GM19468 (cell line): ENCODE measurements around the gene MIPOL1.
"Not testable (repeated sequence)": the region's sequence is repeated elsewhere in the genome, so short reads cannot be mapped to it uniquely, and the experiment has no call there.

Source experiments
- ATAC-seq: cut with Tn5 transposase; IDR thresholded peaks from one replicate; pipeline ENCODE4 v1.9.1; 2021; ENCODE audit warnings: mild to moderate bottlenecking, moderate library complexity, moderate number of reproducible peaks; ENCODE audit not compliant: unreplicated experiment; ENCODE audit errors: extremely low read depth

The MIPOL1 gene

DNA sequence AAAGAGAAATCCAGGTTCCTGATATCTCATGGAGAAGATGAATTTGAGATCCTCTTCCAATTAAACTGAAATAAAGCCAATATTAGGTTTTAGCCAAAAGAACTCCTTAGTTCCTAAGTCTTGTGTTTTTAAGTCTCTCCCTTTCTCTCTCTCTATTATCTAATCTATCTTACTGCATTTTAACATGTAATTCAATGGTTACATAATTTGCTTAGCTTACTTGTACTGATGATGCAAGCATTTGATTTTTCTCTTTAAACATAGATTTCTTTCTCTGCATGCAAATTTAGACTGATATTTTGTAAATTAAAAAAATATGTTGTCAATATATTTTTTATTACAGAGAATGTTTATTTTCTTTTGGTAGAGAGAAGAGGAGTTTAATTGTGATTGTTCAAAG is 78.2 kb downstream of the MIPOL1 start:
- no peak for ATAC-seq

DNA sequence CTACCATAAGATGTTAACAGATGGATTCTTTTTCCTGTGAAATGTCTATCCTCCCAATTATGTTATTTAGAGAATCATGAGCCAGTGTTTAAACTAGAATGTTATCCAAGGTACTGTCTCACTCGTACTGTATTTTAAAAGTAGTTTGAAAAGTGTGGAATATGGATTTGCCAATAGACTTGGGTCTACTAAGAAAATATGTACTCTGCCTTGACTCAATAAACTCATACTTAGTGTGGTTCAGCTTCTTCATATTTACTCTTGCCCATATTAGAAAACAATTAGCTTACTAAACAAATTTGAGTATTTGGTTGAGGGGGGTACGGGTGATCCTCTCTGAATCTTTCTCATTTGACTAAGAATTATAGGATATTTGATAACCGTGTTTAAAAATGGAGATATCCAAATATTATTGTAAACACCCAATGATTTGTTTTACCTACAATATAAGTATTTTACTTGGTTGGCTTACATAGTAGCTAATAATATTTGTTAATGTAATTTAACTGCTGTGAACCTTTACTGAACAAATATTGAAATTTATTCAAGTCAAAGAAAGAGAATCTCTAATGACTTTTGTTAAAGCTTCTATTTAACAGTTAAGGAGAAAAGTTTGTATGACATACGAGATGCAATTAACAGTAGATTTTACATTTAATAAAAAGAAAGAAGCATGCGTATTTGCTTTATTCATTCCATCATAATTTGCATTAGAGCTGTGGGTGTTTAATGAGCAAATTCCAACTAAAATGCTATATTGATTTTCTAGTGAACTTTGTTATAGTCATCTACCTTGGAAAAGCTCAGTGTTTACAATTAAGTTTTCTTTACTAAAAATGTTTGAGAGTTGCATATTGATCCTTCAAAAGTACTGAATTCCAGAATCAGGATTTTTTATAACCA is 81.2 kb downstream of the MIPOL1 start:
- no peak for ATAC-seq

DNA sequence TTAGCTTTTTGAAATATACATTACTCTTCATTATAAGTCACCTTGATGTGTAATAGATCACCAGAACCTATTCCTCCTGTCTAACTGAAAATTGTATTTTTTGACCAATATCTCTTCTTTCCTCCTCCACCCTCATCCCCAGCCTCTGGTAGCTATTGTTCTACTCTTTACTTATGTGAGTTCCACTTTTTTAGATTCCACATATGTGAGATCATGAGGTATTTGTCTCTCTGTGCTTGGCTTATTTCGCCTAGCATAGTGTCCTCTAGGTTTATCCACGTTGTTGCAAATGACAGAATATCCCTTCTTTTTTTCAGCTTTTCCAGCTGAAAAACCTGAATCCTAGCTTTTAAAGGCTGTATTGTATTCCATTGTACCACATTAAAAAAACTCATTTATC is 82.1 kb downstream of the MIPOL1 start:
- ATAC-seq, result no peak

DNA sequence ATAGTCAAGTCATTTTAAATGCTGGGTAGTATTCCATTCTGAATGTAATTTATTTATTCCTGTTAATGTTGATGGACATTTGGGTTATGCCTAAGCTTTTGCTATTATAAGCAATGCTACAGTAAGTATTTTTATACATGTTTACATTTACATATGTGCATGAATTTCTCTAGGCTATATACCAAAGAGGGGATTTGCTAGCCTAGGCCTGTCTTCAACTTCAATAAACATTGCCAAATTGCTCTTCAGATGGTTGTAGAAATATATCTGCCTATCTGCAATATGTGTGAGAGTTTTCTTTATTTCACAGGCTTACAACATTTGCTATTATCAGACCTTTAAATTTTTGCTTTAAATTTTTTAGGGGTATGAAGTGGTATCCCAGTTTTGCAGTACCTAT is 87.0 kb downstream of the MIPOL1 start:
- no peak for ATAC-seq

DNA sequence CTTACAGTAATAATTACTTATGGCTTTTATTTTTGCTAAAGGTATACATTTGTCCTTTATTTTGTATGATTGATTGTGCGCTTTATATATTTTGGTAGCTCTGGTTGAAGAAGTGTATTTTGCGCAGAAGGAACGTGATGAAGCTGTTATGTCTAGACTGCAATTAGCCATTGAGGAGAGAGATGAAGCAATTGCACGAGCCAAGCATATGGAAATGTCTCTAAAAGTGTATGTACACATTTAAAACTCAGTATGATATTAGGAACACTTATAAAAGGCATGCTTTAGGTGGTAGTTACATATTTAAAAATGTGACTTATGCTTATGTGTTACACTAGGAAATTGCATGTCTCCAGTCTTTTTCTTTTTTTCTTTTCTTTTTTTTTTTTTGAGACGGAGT is 87.5 kb downstream of the MIPOL1 start:
- no peak for ATAC-seq

DNA sequence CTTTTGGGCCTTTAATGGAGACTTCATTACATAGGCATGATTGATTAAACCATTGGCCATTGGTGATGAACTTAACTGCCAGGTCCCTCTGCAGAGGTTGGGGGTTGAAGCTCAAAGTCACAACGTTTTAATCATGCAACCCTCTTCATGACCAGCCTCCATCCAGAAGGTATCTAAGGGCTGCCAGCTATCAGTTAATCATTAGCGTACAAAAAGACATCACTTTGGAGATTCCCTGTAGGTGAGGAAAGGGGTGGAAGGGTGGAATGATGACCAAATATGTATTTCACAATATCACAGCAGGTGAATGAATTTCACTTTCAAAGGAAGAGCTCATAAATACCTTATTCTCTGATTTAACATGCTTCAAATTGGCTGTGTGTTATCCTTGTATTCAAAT is 92.0 kb downstream of the MIPOL1 start:
- no peak for ATAC-seq

DNA sequence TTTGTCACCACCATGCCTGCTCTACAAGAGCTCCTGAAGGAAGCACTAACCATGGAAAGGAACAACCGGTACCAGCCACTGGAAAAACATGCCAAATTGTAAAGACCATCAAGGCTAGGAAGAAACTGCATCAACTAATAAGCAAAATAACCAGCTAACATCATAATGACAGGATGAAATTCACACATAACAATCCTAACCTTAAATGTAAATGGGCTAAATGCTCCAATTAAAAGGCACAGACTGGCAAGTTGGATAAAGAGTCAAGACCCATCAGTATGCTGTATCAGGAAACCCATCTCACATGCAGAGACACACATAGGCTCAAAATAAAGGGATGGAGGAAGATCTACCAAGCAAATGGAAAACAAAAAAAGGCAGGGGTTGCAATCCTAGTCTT is 97.5 kb downstream of the MIPOL1 start:
- not testable (repeated sequence) for ATAC-seq

DNA sequence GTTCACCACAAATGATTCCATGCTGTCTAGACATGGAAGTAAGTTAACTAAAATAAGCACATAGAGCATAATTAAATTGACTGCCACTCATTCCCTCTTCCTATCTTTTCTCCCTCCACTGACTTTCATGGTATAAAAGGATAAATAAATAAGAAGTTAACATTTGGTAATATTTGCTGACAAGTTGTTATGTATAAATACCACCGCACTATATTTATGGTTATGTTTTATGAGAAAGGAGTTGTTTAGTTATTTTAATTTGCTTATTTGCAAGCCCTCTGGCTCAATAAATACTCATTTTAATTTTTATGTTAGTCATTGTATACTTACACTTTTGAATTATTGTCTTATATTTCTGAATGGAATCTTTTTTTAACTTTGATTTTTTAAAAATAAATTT is 113.5 kb downstream of the MIPOL1 start:
- no peak for ATAC-seq

DNA sequence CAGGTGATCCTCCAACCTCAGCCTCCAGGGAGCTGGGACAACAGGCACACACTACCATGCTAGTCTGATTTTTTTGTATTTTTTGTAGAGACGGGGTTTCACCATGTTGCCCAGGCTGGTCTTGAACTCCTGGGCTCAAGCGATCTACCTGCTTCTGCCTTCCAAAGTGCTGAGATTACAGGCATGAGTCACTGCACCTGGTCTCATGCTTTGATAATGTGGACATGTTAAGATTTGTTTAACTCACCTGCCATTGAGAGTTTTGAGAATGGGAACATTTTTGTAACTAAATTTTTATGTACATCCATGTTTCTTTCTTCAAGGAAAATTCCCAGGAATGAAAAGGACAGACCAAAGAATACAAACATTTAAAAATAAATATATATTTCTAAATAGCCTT is 121.2 kb downstream of the MIPOL1 start:
- no peak for ATAC-seq

DNA sequence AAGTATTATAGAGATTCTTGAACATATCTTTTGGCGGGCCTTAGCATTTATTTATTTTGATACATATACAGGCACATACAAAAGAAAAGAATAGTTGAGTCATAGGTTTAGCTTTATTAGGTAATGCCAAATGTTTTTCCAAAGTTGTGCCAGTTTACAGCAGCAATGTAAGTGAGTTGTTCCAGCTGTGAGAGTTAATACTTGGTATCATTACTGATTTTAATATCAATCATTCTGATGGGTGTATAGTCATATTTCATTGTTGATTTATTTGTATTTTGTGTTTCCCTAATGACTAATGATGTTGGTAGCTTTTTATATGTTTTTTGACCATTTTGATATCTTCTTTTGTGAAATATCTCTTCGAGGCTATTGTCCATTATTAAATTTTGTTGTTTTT is 122.4 kb downstream of the MIPOL1 start:
- no peak for ATAC-seq

DNA sequence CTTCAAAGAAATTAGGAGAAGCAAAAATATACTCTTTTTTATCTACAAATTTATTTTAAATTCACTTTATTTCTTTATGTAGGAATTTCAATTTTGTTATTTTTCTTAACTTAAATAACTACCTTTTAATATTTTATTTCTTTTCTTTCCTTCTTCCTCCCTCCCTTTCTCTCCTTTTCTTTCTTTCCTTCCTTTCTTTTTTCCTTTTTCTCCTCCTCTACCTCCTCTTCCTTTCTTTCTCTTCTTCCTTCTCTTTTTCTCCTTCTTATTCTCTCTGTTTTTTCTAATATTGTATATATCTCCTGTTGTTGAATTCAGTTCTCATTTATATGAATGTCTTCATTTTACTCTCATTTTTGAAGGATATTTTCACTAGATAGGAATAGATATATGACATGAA is 127.6 kb downstream of the MIPOL1 start:
- ATAC-seq, result no peak

DNA sequence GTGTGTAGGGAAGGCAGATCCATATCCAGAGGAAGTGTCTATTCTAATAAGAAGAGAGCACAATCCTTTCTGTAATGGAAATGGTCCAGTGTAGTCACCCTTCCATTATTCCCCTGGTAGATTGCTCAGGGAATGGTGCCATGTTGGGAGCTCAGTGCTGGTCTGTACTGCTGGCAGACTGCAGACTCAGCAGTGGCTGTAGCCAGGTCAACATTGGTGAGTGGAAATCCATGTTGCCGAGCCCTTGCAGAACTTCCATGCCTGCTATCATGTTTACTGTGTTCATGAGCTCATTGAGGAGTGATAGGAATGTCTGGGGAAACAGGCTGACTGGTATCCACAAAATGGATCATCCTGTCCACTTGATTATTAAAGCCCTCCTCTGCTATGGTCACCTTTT is 128.7 kb downstream of the MIPOL1 start:
- ATAC-seq, result no peak

DNA sequence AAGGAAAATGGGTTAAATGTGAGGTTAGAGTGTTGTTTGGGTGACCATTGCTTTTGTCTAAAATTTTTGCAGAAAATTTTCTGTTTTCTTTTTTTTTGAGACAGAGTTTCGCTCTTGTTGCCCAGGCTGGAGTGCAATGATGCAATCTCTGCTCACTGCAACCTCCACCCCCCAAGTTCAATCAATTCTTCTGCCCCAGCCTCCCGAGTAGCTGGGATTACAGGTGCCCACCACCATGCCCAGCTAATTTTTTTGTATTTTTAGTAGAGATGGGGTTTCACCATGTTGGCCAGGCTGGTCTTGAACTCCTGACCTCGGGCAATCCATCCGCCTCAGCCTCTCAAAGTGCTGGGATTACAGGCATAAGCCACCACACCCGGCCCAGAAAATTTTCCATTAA is 130.2 kb downstream of the MIPOL1 start:
- ATAC-seq, result not testable (repeated sequence)

DNA sequence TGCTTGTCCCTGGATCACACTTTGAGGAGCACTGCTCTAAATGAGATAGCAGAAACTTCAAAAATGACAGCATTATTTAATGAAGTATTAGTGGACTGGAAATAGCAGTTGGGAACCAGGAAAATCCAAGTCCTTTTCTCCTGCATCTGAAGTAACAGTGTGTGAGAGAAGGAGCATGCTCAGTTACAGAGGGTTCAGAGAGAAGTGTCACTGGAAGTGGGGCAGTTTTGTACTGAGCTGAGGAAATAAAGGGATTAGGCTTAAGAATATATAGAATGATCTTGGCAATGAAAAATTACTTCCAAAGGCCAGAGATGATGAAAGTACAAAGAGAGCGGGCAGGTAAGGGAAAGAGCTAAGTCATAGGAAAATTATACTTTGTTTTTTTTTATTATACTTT is 130.9 kb downstream of the MIPOL1 start:
- no peak for ATAC-seq

DNA sequence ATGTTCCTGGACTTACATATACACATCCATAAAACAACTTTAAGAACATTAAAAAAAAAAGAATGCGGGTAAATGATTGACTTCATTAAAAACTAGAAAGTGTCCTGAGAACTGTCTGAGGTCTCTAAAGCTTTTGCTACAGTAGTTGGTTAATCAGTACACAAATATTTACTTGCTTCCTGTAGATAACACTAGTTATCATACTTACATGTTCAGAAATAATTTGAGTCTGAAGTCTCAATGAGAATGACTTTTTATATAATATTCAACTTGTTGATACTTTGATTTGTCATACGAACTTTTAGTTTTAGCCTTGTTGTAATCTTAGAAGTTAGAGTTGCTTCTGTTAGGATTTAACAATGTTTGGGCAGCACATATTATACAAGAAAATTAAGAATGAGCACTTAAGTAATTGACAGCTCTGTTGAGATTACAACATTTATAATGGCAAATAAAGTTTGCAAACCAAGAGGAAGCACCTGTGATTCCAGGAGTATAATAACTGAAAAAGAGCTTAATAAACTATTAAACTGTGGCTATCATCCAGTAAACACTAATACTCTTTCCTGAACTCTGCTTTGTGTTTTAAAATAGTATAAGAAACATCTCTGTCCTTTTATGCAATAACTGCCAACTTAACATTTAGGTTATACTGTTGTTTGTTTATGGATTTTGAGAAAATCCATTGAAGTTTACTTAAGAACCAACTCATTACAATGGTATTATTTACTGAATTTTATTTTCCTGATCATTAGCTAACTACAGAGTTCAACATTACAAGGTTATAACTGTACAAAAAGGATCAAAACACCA is 131.7 kb downstream of the MIPOL1 start:
- ATAC-seq, result no peak

DNA sequence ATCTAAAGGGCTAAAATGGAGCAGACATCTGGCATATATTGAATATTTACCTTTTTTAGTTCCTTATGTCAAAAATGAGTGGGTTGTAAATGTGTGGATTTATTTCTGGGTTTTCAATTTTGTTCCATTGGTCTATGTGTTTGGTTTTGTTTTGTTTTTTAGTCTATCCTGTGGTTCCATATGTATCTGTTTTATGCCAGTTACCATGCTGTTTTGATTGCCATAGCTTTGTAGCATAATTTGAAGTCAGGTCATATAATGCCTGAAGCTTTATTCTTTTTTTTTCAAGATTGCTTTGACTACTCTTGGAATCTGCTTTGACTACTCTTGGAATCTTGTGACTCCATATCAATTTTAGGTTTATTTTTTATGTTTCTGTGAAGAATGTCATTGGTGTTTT is 133.2 kb downstream of the MIPOL1 start:
- ATAC-seq, result no peak

DNA sequence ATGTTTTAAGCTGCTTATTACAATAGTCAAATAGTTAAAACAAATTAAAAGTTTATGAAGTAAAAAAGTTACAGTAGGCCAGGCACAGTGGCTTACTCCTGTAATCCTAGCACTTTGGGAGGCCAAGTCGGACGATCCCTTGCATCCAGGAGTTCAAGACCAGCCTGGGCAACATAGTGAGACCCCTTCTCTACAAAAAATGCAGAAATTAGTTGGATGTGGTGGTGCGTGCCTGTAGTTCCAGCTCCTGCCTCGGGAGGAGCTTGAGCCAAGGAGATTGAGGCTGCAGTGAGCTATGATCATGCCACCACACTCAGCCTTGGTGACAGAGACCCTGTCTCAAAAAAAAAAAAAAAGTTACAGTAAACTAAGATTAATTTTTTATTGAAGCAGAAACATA is 142.6 kb downstream of the MIPOL1 start:
- ATAC-seq, result no peak

DNA sequence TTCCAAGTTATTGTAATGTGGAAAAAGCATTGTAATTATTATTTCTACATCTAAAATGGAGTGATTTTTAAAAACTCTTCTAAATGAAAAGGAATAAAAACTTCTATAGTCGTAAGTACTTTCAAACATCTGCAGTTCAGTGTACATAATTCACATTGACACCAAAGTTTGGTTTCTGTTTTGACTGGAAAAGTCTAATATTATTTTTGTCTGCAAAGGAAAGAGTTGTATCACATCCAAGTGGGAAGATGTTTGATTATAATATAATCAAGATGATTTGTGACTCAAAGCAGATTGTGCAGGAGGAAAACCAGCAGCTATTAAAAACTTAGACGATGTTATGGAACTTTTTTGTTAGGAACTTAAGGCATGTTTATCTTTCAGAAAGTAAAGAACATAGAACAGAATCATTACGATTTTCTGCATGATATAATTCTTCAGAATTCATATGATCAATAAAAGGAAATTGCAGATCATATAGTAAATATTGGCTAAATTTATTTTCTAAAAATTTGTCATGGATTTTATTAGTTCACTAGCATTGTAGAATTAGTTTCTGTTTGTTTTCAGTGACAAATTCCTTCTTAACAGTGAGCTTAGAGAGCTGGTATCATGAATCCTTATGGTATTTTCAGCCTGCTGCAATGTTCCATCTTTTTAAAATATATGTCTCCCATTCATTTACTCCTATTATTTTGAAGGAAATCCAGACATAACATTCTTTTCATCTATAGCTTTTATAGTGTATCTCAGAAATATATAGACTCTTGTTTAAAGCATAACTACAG is 145.8 kb downstream of the MIPOL1 start:
- no peak for ATAC-seq

DNA sequence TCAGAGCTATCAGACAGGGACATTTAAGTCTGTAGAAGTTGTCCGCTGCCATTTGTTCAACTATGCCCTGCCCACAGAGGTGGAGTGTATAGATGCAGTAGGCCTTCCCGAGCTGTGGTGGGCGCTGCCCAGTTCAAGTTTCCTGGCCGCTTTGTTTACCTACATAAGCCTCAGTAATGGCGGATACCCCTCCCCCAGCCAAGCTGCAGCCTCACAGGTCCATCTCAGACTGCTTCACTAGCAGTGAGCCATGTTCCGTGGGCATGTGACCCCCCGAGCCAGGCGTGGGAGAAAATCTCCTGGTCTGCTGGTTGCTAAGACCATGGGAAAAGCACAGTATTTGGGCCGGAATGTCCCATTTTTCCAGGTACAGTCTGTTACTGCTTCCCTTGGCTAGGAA is 165.9 kb downstream of the MIPOL1 start:
- no peak for ATAC-seq

DNA sequence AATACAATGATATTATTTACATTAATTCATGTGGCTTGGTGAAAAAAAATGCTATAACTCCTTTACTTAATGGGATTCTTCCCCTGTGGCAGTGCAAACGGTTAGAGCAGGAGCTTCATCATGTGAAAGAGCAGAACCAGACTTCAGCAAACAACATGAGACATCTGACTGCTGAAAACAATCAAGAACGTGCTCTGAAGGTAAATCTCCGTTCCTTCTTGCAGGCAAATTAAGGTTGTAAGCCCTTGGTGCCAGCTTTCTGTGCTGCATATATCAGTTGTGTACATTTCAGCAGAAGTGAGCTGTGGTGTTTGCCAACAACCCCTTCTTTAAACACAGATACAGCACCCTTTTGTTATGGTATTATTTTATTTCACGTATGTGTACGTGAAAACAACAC is 171.7 kb downstream of the MIPOL1 start:
- no peak for ATAC-seq

DNA sequence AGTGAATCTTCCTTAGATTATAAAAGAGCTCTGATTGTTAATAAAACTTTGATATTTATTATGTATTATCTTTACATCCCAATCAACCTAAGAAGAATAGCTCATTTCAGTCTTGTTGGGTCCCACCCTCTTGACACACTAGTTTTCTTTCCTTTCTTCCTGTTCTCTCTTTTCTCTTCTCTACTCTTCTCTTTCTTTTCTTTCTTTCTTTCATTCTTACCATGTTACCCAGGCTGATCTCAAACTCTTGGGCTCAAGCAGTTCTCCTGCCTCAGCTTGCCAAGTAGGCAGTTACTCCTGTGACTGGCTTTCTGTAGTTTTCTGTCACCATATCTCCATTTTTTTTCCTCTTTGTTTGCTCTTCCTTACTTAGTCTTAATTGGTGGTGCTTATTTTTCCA is 177.8 kb downstream of the MIPOL1 start:
- ATAC-seq, result no peak
